Fibroblast of the conjunctiva (primary cell): ENCODE data around the gene PDYN.

ENCODE experiments used
- DNase-seq: peaks from one replicate; pipeline ENCODE4 v3.0.0-alpha.2; 2010; ENCODE audit warnings: low read depth

PDYN gene

GRCh38 chr20:1994627-1995026, 769 bp upstream of the PDYN start:
- no peak for DNase-seq

DNA sequence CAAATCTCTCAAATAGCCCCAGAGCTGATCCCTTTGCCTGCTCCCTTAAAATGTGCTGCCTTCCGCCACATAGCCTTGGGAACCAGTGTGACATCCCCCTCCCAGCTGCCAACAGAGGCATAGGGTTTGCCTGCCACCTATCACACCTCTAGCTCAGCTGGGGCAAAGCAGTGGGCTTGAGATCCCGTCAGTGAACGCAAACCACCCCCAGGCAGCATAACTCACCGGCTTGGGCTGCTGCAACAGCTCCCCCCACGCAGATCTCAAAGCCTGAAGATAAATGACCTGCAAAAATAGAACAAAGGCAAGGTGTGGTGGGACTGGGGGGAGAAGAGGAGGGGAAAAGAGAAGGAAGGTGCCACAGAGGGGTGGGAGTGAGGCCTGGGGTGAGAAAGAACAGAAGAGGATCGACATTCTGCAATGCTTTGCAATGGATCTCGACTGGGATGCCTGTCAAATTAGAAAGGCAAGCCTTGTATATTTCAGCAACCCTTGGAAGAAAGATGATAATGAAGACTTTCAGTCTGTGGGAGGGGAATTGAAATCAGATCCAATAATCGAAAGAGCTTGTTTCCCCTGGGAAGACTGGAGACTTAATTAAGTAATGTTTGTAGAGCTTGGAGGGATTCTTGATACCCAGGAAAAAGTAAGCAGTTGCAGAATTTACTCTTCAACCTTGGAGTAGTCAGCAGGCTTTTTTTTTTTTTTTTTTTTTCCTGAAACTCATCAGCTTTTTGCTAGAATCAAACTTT, 1.3 kb downstream of the PDYN start:
- no peak for DNase-seq

GRCh38 chr20:1987826-1988225, 6.0 kb downstream of the PDYN start:
- DNase-seq = no peak

GRCh38 chr20:1983301-1983700, 10.6 kb downstream of the PDYN start:
- DNase-seq = no peak

GRCh38 chr20:1982686-1983085, 11.2 kb downstream of the PDYN start:
- DNase-seq = no peak

- DNase-seq = no peak
Observed at GRCh38 chr20:1979106-1979778, 14.6 kb downstream of the PDYN start.

GRCh38 chr20:1975291-1975690, 18.6 kb downstream of the PDYN start:
- DNase-seq = no peak

GRCh38 chr20:1973601-1974440, 20.0 kb downstream of the PDYN start:
- DNase-seq = no peak

DNA sequence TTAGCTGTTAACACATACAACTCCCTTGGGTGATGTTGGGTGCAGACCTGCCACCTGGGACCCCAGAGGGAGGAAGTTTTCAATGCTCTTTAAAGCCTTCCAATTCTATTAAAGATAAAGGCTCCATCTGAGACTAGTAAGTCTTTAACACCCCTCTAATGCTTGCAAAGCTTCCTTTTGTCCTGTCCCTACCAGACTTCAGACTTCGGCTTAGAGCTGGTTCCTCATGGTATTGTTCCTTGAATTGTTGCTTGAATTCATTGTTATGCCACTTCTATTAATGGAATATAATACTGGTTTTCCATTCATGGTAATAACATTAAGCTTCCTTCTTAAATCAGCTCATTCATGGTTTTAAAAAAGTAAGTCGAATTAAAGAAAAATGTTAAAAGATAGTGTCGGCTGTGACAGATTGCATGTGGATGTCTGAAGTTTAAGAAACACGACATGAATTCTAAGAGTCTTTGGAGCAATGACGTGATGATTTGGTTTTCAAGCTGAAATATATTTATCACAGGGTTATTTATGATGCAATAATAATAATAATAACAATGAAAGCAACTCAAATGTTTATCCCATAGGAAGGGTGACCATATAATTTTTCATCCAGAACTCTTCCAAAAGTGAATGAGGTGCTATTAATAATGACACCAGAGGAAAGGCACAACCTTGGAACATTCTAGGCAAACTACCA, 21.8 kb downstream of the PDYN start:
- DNase-seq = no peak

DNA sequence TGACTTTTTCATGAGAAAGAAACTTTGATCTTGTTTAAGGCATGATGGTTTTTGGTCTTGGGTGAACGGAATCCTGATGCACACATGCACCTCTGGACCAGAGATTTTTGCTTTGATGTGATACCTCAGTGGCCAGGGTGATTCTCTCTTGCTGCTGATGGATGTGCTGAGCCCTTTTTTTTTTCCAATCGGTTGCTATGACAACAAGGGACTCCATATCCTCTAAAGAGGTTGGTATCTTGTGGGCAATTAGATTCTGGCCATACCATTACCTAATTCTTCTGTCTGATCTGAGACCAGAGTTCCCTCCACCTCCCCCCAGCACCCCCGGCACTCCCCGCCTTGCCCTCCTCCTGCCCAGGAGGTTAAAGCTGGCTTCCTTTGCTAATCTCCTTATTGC, 24.9 kb downstream of the PDYN start:
- no peak for DNase-seq

- peak; percentile 31 for DNase-seq
Observed at GRCh38 chr20:1965520-1966351, 28.1 kb downstream of the PDYN start.

- no peak for DNase-seq
Observed at GRCh38 chr20:1964659-1965405, 29.0 kb downstream of the PDYN start.

- no peak for DNase-seq
Observed at GRCh38 chr20:1964061-1964460, 29.8 kb downstream of the PDYN start.

DNA sequence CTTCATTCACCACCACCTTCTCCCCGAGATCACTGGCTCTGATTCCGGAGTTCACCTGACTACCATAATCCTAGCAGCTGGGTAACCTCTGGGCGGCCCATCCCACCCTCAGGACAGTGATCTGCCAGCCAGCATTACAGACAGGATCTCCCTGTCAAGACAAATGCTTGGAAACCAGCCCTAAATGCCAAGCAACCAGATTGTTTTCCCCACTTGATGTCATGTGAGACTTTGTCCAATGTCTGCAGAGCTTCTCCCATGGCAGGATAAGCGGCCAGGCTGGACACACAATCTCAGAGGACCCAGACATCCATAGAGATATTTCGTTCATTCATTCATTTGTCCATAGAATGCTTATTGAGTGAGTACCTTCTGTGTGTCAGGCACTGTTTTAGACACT, 32.5 kb downstream of the PDYN start:
- DNase-seq = no peak

GRCh38 chr20:1959156-1959555, 34.7 kb downstream of the PDYN start:
- DNase-seq = no peak

GRCh38 chr20:1958426-1958825, 35.4 kb downstream of the PDYN start:
- no peak for DNase-seq

GRCh38 chr20:1955217-1955616, 38.6 kb downstream of the PDYN start:
- no peak for DNase-seq

GRCh38 chr20:1953621-1954020, 40.2 kb downstream of the PDYN start:
- no peak for DNase-seq

GRCh38 chr20:1952737-1953530, 40.9 kb downstream of the PDYN start:
- no peak for DNase-seq
